ENCODE data around the gene RNF224.
"Not testable (repeated sequence)": the region's sequence is repeated elsewhere in the genome, so short reads cannot be mapped to it uniquely, and the experiment has no call there.

The RNF224 gene

GRCh38 chr9:137241490-137242268, 14.4 kb downstream of the RNF224 start:
- no peak for DNase-seq

GRCh38 chr9:137242269-137243203, 15.2 kb downstream of the RNF224 start:
- DNase-seq, result no peak

- DNase-seq, result not testable (repeated sequence)
Observed at GRCh38 chr9:137243266-137243625, 15.9 kb downstream of the RNF224 start.

GRCh38 chr9:137243626-137244485, 16.6 kb downstream of the RNF224 start:
- DNase-seq, result no peak

- DNase-seq, result no peak
Observed at GRCh38 chr9:137244486-137245449, 17.5 kb downstream of the RNF224 start.

GRCh38 chr9:137245450-137246421, 18.4 kb downstream of the RNF224 start:
- DNase-seq, result no peak

GRCh38 chr9:137247135-137247915, 20.0 kb downstream of the RNF224 start:
- no peak for DNase-seq

GRCh38 chr9:137247916-137248175, 20.5 kb downstream of the RNF224 start:
- no peak for DNase-seq

- DNase-seq, result no peak
Observed at GRCh38 chr9:137250329-137251193, 23.3 kb downstream of the RNF224 start.

- no peak for DNase-seq
Observed at GRCh38 chr9:137251194-137251461, 23.8 kb downstream of the RNF224 start, which contains the start of gene STPG3. TSS of gene STPG3 (plus strand) at chr9:137251286. CDS start at chr9:137251287, 1 bp downstream.

- DNase-seq, result no peak
Observed at GRCh38 chr9:137251490-137252268, 24.4 kb downstream of the RNF224 start.

- no peak for DNase-seq
Observed at GRCh38 chr9:137252555-137253506, 25.5 kb downstream of the RNF224 start.

GRCh38 chr9:137253717-137254623, 26.7 kb downstream of the RNF224 start:
- DNase-seq, result no peak

- peak; percentile 70 for DNase-seq
Observed at GRCh38 chr9:137254624-137255447, 27.5 kb downstream of the RNF224 start, which contains the start of gene NELFB. TSS of gene NELFB (plus strand) at chr9:137255327.
